ENCODE results near the gene PLEKHM3.

DNA sequence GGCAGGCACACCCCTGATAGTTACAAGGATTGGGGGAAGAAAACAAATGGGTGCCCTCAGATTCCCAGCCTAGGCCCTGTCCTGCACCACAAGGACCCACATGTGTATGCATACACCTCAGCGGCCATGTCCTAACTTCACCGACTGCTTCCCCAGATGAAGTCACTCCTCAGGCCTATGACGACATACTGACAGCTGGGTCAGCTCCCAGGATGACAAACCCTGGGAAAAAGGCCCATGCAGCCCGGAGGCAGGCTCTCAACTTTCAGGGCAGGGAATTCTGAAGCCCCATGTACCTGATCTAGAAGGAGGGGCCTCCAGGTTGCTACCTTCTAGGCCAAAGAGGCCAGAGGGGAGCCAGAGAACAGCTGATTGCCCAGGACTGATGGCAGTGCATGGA is 11.0 kb upstream of the PLEKHM3 start:
- TF ChIP-seq, protein P1, sequence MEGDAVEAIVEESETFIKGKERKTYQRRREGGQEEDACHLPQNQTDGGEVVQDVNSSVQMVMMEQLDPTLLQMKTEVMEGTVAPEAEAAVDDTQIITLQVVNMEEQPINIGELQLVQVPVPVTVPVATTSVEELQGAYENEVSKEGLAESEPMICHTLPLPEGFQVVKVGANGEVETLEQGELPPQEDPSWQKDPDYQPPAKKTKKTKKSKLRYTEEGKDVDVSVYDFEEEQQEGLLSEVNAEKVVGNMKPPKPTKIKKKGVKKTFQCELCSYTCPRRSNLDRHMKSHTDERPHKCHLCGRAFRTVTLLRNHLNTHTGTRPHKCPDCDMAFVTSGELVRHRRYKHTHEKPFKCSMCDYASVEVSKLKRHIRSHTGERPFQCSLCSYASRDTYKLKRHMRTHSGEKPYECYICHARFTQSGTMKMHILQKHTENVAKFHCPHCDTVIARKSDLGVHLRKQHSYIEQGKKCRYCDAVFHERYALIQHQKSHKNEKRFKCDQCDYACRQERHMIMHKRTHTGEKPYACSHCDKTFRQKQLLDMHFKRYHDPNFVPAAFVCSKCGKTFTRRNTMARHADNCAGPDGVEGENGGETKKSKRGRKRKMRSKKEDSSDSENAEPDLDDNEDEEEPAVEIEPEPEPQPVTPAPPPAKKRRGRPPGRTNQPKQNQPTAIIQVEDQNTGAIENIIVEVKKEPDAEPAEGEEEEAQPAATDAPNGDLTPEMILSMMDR (IDR thresholded peaks at IDR 0.05) = no peak
- TF ChIP-seq EP300 (IDR thresholded peaks at IDR 0.05) (no peak), POLR2A (IDR thresholded peaks at IDR 0.05) (no peak)
